Measurements from ENCODE around the gene SPRR5.

The SPRR5 gene

DNA sequence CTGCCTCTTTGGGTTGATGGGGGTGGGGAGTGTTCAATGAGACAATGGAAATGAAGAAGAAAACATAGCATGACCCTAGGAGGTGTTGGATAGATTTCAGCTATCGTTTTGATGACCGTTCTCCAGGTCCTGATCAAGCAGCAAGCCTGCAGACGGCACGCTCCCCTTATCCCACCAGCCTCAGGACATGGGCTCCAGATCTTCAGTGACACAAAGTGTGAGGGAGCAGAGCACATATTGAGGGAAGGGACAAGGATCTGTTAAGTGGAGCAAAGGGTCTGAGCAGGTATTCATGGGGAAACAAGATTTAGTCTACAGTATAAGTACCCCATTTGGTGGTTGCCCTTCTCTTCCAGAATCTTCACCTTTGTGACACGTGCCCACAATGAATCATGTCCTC is 4.7 kb downstream of the SPRR5 start:
- no peak for DNase-seq

DNA sequence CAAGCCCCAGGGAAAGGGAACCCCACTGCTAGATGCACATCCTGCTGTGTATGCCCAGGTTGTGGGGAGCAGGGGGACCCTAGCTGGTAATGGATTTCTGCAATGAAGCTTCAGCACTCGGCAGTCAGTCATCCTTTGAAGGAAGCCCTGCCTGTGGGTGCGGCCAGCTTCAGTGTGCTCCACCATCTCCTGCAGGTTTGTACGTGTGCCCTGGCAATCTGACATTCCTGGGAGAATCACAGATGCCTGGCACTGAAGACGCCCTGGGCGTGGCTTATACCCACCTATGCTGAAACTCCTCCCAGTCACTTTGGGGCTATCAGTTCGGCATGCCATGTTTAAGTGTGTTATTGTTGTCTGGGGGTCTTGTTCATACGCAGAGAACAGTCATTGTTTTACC is 6.8 kb downstream of the SPRR5 start:
- DNase-seq = no peak

DNA sequence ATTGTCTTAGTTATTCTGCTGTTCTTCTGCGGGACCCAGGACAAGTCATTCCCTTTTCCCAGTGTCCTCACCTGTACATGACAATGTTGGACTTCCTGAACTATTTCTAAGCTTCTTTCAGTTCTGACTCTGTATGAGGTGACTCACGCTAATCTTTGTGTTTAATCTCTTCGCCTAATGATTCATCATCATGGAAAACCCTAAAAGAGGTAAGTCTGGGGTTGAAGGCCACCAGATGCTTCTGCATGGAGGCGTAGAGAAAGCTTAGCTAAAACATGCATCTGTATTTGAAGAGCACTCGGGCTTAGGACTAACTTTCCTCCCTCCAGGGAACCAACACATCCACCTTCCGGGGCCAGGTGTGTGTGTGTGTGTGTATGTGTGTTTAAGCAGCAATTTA is 7.4 kb downstream of the SPRR5 start:
- no peak for DNase-seq

- no peak for DNase-seq
Measured at GRCh38 chr1:152957561-152957960, 10.6 kb downstream of the SPRR5 start.

DNA sequence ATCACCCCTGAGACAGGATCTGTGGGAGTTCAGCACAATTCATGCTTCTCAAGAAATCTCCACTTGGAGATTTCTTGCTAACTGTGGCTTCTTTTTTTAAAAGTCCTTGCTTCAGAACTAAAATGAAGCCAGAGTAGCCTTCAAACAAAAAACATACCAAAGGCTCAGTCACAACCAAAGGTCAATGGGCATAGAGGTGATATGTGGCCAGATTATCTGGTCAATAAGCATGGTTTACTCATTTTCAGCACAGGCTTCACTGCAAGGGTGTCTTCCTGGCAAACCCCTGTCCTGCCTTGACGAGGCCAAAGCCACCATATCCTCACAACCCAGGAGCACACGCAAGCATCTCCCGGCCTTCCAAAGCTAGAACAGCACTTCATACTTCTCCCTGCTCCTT is 12.3 kb downstream of the SPRR5 start:
- no peak for DNase-seq

DNA sequence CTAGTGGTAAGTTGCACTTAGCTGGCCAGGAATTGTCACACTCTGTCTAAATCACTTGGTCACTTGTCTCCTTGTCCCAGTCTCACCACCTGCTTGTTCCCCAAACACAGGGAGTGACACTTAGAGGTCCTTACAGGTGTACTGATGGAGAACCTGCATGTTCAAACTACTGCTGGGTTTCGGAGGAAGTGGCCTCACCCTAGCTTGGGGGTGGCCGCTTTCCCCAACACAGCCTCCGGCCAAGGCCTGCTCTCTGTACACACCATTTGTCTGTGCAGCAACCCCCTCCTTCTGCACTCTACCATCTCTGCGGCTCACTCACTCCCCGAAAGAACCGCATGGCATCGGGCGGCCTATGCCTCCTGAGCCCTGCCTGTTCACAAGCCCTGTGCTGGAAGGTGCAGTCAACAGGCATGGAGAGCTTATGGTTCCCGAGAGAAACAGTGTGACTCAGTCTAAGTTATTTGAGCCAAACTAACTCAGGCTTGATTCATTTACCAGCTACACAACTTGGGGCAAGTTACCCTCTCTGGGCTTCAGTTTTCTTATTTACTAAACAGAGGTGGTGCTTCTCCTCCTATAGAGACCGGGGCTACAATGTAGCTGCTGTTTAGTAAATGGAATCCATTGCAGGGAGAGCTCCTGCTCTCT is 12.9 kb downstream of the SPRR5 start:
- DNase-seq = no peak

GRCh38 chr1:152960452-152961044 is 13.5 kb downstream of the SPRR5 start:
- no peak for DNase-seq

GRCh38 chr1:152961226-152961891 is 14.4 kb downstream of the SPRR5 start:
- no peak for DNase-seq

- no peak for DNase-seq
Measured at GRCh38 chr1:152962876-152963415, 15.9 kb downstream of the SPRR5 start.

- no peak for DNase-seq
Measured at GRCh38 chr1:152964536-152964935, 17.5 kb downstream of the SPRR5 start.

GRCh38 chr1:152965853-152966252 is 18.8 kb downstream of the SPRR5 start:
- DNase-seq = no peak

GRCh38 chr1:152967201-152967600 is 20.2 kb downstream of the SPRR5 start:
- DNase-seq = no peak

DNA sequence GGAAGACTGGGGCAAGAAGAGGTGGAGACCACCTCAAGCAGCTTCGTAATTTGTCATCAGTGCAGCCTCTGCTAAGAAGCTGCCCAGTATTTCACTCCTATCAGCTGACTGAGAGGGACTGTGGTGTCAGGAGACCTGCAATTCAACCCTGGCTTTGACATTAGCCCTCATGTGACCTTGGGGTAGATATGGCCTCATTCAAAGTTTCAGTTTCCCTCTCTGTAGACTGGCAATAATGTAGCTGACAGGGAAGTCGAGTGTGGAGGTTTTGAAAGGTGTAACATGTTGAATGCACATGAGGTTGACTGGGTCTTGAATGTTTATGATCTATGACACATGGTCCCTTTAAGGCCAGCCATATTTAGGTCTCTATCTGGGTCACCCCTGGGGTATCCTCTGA is 21.2 kb downstream of the SPRR5 start:
- DNase-seq = no peak

DNA sequence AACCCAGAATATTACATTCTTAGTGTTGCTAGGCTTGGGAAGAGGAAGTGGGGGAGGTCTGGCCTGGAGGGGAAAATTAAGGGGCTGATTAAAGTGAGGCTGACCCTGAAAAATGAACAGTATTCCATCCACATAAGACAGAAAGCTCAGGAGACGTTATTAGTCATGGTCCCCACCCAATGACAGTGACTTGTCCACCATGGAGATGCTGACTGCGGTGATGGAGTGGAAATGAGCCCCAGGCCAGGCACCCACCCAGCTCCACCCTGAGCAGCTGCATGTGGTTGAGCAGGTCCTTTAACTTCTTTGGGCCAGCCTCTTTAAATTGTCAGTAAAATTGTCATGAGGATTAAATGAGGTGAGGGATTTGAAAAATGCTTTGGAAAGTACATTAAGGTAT is 22.0 kb downstream of the SPRR5 start:
- DNase-seq = no peak

GRCh38 chr1:152970495-152970894 is 23.5 kb downstream of the SPRR5 start, which contains the start of gene SPRR4:
Gene SPRR4 (plus strand): TSS chr1:152970648. CDS start chr1:152971891, 1,243 bp downstream.
- no peak for DNase-seq

DNA sequence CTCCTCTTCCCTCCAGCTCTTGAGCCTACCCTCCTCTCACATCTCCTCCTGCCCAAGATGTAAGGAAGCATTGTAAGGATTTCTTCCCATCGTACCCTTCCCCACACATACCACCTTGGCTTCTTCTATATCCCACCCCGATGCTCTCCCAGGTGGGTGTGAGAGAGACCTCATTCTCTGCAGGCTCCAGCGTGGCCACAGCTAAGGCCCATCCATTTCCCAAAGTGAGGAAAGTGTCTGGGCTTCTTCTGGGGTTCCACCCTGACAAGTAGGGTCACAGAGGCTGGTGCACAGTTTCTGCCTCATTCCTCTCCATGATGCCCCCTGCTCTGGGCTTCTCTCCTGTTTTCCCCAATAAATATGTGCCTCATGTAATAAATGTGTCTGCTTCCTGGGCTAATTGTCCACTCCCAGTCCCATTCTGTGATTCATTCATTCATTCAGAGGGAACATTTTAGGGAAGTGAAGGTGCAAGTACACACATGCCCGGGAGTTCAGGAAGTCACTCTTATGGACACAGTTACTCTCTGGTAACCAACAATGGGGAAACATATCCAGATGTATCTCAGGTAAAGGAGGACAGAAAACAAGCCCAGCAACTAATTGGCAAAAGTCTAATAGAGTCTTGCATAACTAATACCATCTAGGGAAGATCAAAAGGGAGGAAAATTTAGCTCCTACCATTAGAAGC is 25.3 kb downstream of the SPRR5 start:
- no peak for DNase-seq

DNA sequence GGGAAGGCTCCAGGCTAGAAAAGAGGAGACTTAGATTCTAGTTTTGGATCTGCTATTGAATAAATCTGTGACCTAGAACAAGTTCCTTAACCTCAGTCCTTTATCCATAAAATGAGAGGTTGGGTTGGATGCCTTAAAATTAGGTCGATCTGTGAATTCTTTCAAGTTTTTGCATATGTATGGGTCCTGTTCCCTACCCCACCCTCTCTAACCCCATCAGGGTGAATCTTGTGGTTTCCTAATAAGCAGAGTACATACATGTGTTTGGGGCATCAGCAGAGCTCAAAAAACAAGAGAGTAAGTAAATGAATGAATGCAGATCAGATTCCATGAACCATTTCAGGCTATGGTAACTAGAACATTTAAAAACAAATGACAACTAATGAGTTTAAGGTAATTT is 29.7 kb downstream of the SPRR5 start:
- DNase-seq = no peak

DNA sequence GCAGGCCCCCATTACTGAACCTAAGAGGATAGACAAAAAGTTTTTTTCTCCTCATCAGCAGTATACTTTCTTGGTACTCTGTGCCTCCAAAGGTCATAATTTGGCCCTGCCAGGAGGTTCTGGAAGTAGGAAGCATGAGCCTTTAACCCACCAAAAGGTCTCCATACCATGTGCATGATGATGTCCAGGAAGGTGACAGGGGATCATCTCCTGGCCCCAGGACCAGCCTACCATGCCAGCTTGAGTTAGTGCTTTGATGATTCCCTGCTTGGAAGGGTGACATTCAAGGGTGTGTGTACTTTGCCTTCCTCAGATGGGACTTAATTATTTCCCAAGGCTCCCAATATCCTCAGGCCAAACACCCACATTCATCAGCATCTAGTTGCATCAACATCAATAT is 30.6 kb downstream of the SPRR5 start:
- no peak for DNase-seq

GRCh38 chr1:152980676-152981075 is 33.7 kb downstream of the SPRR5 start:
- no peak for DNase-seq

DNA sequence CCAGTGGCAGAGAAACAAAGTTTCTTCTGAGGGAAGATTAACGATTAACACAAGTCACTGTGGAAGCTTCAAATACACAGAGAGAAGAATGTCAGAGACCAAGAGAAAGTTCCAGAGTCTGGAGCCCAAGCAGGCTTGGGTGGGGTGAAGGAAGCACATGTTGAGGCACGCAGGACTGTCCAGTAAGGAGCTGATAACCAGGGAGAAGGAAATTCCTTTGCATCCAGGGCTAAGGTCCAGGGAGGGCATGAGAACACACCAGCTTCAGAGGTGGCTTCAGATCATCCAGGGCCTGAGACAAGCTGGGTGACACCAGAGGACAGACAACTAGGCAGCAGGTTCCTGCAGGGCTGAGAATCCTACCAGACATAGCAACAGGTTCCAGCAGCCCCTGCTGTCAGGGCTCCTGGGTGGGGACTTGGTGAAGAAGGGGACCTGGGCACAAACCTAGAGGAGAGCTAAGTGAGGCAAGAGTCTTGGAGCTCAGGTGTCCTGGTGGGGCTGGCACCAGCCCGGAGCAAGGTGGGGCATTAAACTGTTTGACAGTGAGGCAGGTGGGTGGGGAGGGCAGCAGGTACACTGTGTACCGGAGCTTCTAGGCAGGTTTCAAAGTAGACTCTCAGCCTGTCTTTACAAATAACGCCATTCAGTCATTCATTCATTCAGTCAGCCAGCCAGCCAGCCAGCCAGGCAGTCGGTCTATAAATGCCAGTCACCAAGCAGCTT is 34.3 kb downstream of the SPRR5 start:
- DNase-seq = no peak

DNA sequence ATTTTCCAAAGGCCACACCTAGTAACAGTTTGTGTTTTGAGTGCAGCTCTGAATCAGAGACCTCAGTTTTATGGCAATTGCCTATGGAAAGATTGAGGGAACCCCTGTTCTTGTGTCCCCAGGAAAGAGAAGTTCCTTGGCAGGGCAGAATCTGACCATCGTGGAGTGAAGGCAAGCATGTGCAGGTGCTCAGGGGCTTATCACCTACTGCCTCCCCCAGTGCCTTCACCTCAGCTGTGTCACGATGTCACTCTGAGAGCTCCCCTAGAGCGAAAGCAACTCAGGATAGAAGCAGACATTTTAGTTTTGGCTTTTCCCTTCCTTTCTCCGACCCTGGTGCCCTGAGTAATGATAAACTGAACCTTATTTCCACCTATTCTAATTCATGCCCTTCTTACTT is 35.1 kb downstream of the SPRR5 start:
- no peak for DNase-seq

DNA sequence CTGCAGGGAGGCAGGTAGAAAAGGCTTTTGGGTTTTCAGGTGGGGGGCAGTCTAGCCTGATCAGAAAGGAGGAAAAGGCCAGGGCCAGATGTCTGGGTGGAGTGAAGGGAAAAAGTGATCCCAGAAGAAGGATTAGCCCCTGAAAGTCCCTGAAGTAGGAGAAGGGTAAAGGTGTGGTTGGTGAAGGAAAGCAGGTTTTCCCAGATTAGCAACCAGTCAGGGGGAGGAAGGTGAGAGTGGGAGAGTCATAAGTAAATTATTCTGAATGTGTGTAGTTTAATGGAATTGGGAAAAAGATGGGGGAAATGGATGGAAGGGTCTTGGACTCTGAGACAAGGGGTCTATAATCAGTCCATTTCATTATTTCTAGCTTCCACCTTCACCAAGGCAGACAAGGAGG is 36.2 kb downstream of the SPRR5 start:
- no peak for DNase-seq

DNA sequence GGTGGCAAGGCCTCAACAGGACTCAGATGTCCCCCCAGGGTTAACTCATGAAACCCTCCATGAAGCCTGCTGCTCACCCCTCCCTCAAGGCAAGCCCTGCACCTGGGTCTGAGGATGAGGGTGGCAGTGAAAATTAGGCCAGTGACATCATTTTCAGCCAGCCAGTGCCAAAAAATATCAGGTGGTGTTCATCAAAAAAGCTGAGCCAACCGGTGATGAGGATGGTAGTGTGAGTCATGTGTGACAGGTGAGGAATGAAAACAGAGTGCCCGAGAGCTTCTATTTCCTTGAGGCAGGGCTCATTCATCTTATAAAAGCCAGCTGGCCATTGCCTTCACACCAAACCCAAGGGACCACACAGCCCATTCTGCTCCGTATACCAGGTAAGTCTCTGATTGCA is 36.7 kb downstream of the SPRR5 start, which contains the start of gene SPRR1A:
Gene SPRR1A, plus strand, starts transcription at position 339 of the 400 bp plus-strand sequence. CDS start 1,150 bp downstream, outside the sequence.
- DNase-seq = no peak
